Effector CD8-positive, alpha-beta T cell (primary cell): ENCODE results near the gene TESK1.
"Not testable (repeated sequence)": the region's sequence is repeated elsewhere in the genome, so short reads cannot be mapped to it uniquely, and the experiment has no call there.

Source experiments
- DNase-seq: peaks from one replicate; lab custom pipeline; 2025; lab: John Stamatoyannopoulos, UW

TESK1 gene

DNA sequence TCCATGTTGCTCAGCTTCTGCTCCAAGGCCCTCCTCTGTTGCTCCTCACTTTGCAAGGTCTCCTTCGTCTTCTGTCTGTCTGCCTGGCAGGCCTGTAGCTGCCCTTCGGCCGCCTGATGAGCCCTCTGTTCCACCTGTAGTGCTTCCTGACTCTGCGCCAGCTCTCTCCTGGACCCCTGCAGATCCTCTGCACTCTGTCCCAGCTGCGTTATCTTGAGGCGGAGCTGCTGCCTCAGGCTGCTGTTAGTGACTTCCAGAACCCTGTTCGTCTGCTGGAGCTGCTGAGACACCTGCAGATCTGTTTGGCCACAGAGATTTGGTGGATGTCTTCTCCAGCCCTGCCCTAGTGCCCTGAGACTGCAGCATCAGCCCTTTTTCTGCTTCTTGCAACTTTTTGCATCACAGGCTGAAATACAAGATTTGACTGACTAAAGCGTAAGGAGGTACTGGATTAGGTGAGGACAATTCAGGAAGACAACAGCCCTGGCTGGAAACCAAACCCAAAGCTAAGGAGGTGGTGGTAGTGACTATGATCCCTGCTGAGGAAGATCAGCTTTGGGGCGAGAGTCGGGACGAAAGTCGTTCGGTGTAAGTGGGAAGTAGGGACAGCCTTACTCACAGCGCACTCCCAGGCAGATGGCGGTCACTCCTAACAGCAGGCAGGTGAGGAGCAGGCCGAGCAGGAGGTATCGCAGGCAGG is 11.1 kb downstream of the TESK1 start:
- DNase-seq, result no peak

DNA sequence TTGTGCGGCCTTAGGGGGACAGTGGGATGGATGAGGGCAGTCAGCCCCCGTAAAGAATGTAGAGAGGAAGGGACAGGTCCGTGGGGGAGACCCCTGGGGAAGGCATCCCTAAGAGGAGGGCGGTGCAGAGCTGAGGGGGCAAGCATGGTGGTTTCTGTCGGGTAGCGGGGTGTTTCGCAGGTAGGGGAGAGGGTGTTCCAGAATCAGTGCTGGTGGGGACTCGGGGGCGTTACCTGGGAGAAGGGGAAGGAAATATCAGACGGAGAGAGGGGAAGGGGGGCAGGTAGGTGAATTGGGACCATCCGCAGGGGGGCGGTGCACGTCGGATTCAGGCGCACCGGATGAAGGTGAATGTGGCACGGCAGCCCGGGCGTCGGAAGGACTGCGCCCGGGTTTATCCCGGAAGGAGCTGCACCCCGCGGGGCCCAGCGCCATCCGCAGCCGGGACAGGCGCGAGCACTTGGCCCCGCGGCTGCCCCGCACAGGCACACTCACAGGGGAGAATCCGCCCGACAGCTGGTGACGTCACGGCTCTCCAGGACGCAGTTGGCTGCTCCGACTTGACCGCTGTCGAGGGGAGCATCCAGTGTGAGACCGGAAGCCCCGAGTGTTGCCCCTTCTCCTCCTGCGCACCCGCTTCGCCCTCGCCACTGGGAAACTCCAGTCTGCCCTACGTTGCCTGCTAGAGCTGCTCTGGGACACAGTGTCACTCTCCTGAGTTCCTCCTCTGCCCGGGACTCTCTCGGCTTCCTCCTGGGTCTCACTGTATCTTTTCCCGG is 11.8 kb downstream of the TESK1 start:
- DNase-seq, result peak; percentile 56

DNA sequence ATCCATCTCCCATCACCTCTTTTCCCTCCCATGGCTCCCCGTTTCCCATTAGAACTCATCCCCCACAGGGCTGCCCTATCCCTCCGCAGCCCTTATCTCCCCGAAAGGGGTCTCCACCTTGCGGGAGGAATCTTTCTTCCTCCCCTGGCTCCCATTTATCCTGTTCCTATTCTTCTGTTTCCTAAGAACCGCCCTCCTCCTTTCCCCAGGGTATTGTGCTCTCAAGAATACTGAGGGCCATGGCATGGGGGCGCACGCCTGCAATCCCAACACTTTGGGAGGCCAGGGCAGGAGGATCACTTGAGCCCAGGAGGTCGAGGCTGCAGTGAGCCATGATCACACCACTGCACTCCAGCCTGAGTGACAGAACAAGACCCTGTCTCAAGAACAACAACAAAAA is 12.5 kb downstream of the TESK1 start:
- no peak for DNase-seq

DNA sequence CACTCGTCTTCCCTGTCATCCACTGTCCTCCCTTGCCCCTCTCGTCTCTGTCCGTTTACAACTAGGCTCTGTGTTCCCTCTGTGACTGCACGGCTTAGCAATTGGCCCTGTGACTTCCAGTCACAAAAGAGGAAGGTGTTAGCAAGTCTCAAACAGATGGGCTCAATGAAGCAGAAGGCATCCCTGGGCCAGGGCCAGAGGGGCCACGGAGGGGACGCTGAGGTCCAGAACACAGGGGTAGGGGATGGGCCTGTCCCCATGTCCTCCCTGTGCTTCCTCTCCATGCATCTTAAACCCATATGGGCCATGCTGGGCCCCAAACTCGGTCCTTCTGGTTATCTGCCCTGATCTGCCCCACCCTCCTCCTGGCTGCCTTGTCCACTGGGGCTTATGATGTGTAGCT is 13.3 kb downstream of the TESK1 start, which contains the start of gene CD72:
Gene CD72 (minus strand): TSS at position 89 of the 403 bp plus-strand sequence. CDS start 110 bp downstream, outside the sequence.
- no peak for DNase-seq

DNA sequence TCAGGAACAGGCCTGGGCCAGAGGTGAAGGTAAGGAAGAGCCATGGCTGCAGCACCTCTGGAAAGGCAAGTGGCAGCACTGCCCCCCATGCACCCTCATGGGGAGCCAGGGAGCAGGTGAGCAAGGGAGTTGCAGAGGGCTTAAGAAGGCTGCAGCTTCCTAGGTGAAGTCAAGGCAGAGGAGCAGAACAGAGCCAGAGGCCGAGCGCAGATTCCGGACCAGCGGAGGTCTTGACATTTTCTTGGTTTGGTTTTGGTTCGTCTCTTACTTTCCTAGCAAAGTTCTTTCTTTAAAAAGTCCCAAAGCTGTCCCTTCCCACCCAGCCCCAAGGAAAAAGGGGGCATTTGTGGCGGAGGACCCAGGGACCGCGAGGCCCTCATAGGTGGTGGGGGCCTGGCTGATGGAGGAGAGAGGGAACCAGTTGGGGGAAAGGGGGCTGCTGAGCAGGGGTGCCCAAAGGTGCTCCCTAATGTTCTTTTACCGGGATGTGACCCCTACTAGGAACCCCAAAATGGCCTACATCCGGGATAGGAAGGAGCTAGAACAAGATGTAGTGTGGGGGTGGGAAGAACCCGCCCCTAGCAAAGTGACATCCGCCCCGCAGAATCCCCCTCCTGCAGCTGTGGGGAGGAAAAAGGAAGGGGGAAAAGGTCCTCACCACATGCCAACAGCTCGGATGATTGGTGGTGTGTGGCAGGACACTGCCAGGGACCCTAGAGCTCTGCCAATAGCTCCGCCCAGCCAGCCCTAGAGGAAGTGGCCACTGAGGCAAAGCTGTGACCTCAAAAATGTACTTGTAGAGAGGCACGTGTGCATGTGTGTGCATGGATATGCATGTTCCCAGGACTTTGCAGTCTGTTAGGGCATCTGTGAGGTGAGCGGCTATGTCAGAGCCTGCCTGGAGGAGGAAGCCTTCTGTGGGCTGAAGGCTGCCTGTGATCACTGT is 14.1 kb downstream of the TESK1 start:
- DNase-seq, result no peak

DNA sequence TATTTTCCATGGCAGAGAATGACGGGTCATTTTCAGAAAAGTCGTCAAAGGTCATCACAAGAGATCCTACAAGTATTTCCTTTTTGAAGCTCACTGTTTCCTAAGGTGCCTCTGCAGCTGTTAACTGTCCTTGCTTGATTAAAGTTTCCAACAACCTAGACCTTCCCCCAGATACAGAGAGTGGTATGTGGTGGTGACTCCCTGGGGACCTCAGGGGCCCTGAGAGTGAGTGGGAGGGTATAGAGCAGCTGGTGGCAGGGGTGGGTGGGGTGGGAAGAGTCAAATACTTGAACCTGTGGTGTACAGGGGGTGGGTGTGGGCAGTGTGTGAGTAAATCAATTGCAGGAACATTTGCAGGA is 14.7 kb downstream of the TESK1 start:
- DNase-seq, result no peak

DNA sequence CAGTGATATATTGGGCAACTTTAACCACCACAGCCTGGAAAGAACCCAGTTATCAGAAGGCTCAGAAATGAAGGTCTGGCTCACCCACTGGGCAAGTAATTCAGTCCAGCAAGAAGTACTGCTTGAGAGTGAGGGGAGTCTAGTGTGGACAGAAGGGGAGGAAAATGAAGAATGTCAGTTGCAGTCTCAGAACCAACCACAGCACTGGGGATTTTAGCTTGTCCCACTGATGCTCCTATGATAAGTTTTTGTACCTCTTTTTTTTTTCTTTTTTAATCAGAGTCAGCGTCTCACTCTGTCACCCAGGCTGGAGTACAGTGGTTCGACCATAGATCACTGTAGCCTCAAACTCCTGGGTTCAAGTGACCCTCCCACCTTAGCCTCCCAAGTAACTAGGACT is 22.5 kb downstream of the TESK1 start:
- no peak for DNase-seq

DNA sequence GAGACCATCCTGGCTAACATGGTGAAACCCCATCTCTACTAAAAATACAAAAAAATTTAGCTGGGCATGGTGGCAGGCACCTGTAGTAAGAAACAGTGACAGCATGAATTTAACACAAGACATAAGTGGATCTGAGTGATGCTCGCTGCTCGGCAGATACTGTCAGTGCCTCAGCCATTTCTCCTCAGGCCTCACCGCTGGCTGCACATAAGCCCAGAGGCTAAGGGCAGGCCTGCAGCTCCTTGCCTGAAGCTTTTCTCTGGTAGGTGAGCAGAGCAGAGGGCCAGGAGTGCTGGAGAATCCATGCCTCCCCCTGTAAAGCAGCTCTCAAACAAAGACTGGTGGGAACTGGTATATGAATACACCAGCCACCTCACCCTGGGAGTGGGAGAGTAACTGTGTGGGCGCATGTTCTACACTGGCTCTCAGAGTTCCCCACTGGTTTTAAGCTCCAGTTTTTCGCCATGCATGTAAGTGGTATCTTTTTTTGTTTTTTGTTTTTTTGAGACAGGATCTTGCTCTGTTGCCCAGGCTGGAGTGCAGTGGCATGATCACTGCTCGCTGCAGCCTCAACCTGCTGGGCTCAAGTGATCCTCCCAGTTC is 23.4 kb downstream of the TESK1 start:
- no peak for DNase-seq

DNA sequence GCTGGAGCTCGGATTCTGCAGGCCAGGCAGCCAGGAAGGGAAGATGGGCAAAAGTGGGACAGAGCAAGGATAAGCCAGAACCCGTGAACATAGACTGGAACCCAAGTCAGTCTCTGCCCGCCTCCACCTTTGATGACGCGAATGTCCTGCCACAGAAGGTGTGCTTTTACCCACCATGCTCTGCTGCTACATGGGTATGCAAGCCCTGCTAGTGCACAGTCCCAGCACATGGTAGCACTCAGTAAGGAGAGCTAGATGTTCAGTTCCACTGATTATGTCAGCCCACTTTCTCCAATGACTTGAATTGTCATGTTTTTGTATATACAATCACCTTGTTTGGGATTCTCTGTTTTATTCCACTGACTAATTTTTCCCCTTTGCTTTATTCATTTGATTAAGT is 24.5 kb downstream of the TESK1 start:
- DNase-seq, result no peak

DNA sequence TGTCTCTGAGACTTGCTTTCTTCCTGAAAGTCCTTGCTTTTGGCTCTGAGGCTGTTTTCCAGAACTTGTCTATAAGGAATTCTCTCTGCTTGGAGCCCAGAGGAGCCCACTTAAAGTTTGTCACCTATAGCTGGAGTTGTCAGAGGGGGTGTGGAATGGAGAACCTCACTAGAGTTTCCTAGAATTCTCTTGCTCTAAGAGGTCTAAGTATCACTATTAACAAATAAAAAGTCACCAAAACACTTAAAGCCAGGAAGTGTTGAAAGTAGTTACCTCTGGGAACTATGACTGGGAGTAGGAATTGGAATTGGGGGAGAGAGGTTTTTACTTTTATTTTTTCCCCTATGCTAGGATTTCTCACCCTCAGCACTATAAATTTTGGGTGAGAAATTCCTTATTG is 30.7 kb downstream of the TESK1 start:
- DNase-seq, result no peak

DNA sequence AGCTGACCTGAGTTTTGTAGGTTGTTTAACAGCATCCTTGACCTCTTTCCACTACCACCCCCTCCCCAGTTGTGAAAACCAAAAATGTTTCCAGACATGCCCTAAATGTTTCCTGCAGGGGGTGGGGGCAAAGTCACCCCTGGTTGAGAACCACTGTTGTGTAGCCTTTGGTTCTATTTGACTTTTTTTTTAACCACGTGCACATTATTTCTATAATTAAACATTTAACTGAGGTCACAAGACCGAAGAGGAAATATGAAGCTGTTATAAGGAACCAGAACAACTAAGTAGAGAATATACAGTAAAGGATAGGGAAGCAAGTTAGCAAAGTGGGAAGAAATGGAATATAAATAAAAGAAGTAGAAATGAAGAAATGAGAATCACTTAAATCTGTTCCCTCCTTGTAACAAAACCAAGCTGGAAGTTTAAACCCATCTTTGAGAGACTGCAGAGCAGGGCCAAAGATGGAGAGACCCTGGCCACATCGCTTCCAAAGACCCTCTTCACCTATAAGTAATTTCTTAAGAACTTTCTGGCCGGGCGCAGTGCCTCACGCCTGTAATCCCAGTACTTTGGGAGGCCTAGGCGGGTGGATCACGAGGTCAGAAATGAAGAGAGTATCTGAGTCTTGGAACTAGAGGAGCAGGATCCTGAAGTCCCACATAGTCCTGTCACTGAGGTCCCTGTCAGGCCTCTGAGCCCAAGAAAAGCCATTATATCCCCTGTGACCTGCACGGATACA is 31.2 kb downstream of the TESK1 start:
- no peak for DNase-seq

DNA sequence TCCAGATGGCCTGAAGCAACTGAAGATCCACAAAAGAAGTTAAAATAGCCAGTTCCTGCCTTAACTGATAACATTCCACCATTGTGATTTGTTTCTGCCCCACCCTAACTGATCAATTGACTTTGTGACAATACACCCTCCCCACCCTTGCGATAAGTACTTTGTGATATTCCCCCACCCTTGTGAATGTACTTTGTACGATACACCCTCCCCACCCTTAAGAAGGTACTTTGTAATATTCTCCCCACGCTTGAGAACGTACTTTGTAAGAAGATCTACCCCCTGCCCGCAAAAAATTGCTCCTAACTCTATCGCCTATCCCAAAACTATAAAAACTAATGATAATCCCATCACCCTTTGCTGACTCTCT is 31.8 kb downstream of the TESK1 start:
- not testable (repeated sequence) for DNase-seq

DNA sequence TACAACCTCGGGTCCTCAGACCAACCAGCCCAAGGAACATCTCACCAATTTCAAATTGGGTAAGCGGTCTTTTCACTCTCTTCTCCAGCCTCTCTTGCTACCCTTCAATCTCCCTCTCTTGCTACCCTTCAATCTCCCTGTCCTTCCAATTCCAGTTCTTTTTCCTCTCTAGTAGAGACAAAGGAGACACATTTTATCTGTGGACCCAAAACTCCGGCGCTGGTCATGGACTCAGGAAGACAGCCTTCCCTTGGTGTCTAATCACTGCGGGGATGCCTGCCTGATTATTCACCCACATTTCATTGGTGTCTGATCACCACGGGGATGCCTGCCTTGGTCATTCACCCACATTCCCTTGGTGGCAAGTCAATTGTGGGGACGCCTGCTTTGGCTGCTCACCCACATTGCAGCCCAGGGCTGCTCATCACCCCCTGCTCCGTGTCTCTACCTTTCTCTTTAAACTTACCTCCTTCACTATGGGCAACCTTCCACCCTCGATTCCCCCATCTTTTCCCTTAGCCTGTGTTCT is 32.4 kb downstream of the TESK1 start:
- not testable (repeated sequence) for DNase-seq

DNA sequence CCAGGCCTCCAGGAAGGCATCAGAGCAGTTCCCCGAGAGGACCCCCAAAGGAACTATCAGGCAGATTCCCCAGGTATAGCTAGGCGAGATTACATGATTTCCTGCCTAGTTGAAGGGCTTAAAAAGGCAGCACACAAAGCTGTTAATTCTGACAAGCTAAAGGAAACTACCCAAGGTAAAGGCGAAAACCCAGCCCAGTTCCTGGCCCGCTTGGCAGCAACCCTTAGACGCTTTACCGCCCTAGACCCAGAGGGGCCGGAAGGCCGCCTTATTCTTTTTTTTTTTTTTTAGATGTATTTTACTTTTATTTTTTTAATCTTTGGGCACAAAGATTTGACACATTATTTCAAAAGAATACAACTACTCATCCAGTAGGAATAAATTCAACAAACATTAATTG is 33.7 kb downstream of the TESK1 start:
- not testable (repeated sequence) for DNase-seq

DNA sequence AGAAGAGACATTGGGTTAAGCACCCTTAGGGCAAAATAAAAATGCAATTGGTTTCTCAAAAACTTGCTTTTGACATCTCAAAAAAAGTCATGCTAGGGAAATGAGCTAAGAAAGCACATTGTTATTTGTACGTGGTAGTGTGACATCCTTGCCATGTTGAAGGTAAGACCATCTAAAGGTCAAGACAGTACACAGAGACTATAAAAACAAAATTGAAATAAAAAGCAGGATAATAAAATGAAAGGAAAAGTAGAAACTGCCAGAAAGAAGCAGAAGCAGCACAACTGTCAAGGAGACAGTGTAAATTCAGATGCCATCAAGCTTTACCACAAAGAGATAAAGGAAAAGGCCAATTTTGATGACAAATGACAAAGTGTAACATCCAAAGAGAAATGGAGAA is 34.2 kb downstream of the TESK1 start:
- DNase-seq, result not testable (repeated sequence)

DNA sequence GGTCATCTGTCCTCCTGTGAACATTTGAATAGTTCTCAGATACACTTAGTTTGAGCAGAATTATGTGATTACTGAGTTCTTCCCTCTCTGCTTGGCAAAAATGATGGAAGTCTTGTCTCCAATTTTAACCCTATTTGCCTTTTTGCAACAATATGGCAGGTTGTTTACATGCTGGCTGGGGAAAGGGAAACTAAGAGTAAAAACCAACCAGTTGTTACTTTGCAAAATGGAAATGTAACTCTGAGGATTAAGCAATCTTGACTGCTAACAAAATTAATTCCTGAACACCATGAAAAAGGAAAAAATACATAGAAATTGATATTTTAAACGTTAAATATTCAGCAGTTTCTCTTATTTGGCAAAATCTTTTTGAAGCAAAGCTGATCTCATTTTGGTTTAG is 34.6 kb downstream of the TESK1 start:
- no peak for DNase-seq

DNA sequence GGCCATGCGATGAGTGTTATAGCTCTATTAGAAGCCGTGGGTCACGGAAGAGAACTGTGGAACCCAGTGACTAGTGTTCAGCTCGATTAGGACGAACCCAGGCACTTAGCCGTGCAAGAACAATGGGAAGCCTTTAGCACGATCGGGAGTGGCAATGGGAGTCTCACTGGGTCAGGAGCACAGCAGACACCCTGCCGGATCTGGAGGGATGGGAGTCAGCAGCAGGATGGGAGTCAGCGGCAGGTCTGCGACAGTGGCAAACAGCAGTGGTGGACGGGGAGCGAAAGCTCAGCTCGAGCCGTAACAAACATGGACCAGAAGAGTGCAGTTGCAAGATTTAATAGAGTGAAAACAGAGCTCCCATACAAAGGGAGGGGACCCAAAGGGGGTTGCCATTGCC is 35.4 kb downstream of the TESK1 start:
- DNase-seq, result not testable (repeated sequence)

DNA sequence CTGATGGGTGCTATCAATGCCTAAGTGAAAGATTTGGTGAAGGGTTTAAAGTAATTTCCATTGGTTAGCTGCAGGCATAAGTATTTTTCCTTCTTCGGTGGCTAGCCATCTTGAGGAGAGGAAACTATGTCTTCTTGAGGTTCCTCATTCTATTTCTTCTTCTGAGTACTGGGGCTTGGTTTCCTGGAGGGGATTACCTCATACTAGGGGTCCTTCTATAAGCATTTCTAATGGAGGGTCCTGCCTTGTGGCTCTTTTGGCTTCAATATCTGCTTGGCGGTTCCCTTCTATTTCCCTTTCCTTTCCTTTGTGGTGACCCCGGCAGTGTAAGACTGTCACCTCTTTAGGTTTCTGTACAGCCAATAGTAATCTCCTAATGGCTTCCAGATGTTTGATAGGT is 36.4 kb downstream of the TESK1 start:
- not testable (repeated sequence) for DNase-seq

DNA sequence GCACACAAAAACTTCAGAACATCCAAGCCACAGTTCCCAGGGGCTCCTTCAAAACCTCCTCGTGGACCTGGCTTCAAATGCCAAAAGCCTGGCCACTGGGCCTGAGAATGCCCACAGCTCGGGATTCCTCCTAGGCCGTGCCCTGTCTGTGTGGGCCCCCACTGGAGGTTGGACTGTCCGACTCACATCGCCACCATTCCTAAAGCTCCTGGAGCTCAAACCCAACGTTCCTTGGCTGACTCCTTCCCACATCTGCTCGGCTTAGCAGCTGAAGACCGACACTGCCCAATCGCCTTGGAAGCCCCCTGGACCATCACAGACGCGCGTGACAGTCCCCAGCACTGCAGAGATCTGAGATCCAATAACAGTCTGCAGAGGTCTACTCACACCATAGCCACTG is 38.0 kb downstream of the TESK1 start:
- DNase-seq, result no peak

DNA sequence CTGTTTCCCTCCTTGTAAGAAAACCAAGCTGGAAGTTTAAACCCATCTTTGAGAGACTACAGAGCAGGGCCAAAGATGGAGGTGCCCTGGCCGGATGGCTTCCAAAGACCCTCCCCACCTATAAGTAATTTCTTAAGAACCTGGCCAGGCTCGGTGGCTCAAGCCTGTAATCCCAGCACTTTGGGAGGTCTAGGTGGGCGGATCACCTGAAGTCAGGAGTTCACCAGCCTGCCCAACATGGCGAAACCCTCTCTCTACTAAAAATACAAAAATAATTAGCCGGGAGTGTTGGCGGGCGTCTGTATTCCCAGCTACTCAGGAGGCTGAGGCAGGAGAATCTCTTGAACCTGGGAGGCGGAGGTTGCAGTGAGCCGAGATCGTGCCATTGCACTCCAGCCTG is 40.7 kb downstream of the TESK1 start:
- DNase-seq, result not testable (repeated sequence)

DNA sequence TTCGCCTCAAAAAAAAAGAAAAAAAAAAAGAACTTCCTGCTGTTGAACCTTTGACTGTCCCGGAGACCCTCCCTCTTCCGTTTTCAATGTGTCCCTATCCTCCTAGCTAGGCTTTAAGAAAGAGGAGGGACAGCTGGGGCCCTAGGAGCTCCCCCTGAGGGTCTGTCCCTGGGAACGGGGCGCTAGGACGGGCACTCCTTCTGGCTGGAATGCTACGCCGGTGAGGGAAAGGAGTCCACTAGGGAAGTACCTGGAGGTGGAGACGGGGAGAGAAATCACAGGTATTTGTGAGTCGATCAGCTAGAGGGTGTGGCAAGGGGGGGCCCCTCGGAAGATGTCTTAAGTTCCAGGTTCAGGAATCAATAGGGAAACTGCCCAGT is 41.1 kb downstream of the TESK1 start:
- DNase-seq, result no peak
